PC-3 (cell line): Measurements from ENCODE around the gene PIP5K1C. TPM values are rescaled to one million over a fixed set of nuclear protein-coding genes. Genes with fewer than 3 reads are reported as not detected.
"Not testable (repeated sequence)": the region's sequence is repeated elsewhere in the genome, so short reads cannot be mapped to it uniquely, and the experiment has no call there.

ENCODE experiments used
- ATAC-seq: fragments of 200-7000 bp; cut with Tn5 transposase; 2 replicates; pipeline ENCODE4 v1.9.1; 2020; ENCODE audit warnings: mild to moderate bottlenecking, moderate library complexity
- BruUV-seq: library from RNA; stranded (reverse); fragments of 400-500 nt; replicated peaks from 2 replicates; lab custom pipeline; 2021; lab: Mats Ljungman, UMichigan
- CTCF ChIA-PET: fragments of 300-600 bp; sonication (Branson Sonifier 250); formaldehyde crosslinking; loops from one replicate; lab custom pipeline; 2022; ENCODE audit warnings: antibody characterized with exemption; lab: Charles Lee
- POLR2A ChIA-PET: fragments of 300-600 bp; sonication (Branson Sonifier 250); formaldehyde crosslinking; loops from one replicate; lab custom pipeline; 2022; ENCODE audit warnings: antibody characterized with exemption; ENCODE audit not compliant: unreplicated experiment; lab: Charles Lee
- DNase-seq: peaks from one replicate; pipeline ENCODE4 v3.0.0-alpha.2; 2015
- H2AFZ ChIP-seq: fragments of 300-600 bp; sonication (generic); 2 replicates; pipeline ENCODE4 v1.6.0; 2016; ENCODE audit warnings: antibody characterized with exemption, low read length
- H3F3A ChIP-seq: fragments of 300-600 bp; sonication (generic); one replicate; pipeline ENCODE4 v1.6.0; 2017; ENCODE audit warnings: antibody characterized with exemption, low read length, control low read depth, mild to moderate bottlenecking; ENCODE audit not compliant: unreplicated experiment
- H3K27ac ChIP-seq: fragments of 300-600 bp; sonication (generic); 2 replicates; pipeline ENCODE4 v1.5.1; 2016; ENCODE audit warnings: mild to moderate bottlenecking, low read length
- H3K27me3 ChIP-seq: fragments of 300-600 bp; sonication (generic); 2 replicates; pipeline ENCODE4 v1.6.1; 2016; ENCODE audit warnings: low read length, mixed read lengths
- H3K36me3 ChIP-seq: fragments of 300-600 bp; sonication (generic); 2 replicates; pipeline ENCODE4 v1.6.1; 2016; ENCODE audit warnings: low read depth, mixed run types, low read length, mixed read lengths
- H3K4me1 ChIP-seq: fragments of 300-600 bp; sonication (generic); 2 replicates; pipeline ENCODE4 v1.5.1; 2016; ENCODE audit warnings: low read length; ENCODE audit not compliant: insufficient read depth
- H3K4me2 ChIP-seq: fragments of 300-600 bp; sonication (generic); 2 replicates; pipeline ENCODE4 v1.6.0; 2016; ENCODE audit warnings: low read length
- H3K4me3 ChIP-seq: fragments of 300-600 bp; sonication (generic); 2 replicates; pipeline ENCODE4 v1.5.1; 2016; ENCODE audit warnings: mild to moderate bottlenecking, low read length, mixed read lengths
- H3K79me2 ChIP-seq: fragments of 300-600 bp; sonication (generic); 2 replicates; pipeline ENCODE4 v1.6.1; 2017; ENCODE audit warnings: low read length, mixed read lengths
- H3K9ac ChIP-seq: fragments of 300-600 bp; sonication (generic); 2 replicates; pipeline ENCODE4 v1.6.0; 2016; ENCODE audit warnings: mild to moderate bottlenecking, low read length
- H3K9me2 ChIP-seq: fragments of 300-600 bp; sonication (generic); replicated peaks from 2 replicates; pipeline ENCODE4 v1.6.1; 2016; ENCODE audit warnings: mixed run types, low read length, mixed read lengths
- H3K9me3 ChIP-seq: fragments of 300-600 bp; sonication (generic); 2 replicates; pipeline ENCODE4 v1.6.1; 2016; ENCODE audit warnings: low read length, mixed read lengths
- H4K20me1 ChIP-seq: fragments of 300-600 bp; sonication (generic); 2 replicates; pipeline ENCODE4 v1.6.1; 2016; ENCODE audit warnings: low read length, mixed read lengths
- EZH2 ChIP-seq: fragments of 300-600 bp; sonication (generic); IDR thresholded peaks from one replicate; pipeline ENCODE4 v1.6.1; 2017; ENCODE audit warnings: antibody characterized with exemption, mild to moderate bottlenecking, low read length; ENCODE audit not compliant: unreplicated experiment
- EZH2phosphoT487 ChIP-seq: fragments of 300-600 bp; sonication (generic); IDR thresholded peaks from 2 replicates; pipeline ENCODE4 v1.6.1; 2018; ENCODE audit warnings: mild to moderate bottlenecking, antibody characterized with exemption, low read length, borderline replicate concordance
- intact Hi-C: fragments of 100-400 bp; cut with micrococcal nuclease; formaldehyde crosslinking; loops from 2 replicates; pipeline ENCODE4 v1.9.0; 2023
- total RNA-seq: library from RNA; depleted of rRNA; stranded (reverse); fragments of >200 nt; gene quantifications from 2 replicates; pipeline ENCODE4 v1.2.3, GENCODE V29; 2014
- TF ChIP-seq, protein P1 (sequence below): fragments of 300-600 bp; sonication (generic); conservative IDR thresholded peaks from 2 replicates; pipeline ENCODE4 v1.5.1; 2017; ENCODE audit warnings: antibody characterized with exemption, low read depth, mild to moderate bottlenecking, low read length

Gene PIP5K1C
- total RNA-seq, 1 experiment from 2014 or later: 16.1 TPM

DNA sequence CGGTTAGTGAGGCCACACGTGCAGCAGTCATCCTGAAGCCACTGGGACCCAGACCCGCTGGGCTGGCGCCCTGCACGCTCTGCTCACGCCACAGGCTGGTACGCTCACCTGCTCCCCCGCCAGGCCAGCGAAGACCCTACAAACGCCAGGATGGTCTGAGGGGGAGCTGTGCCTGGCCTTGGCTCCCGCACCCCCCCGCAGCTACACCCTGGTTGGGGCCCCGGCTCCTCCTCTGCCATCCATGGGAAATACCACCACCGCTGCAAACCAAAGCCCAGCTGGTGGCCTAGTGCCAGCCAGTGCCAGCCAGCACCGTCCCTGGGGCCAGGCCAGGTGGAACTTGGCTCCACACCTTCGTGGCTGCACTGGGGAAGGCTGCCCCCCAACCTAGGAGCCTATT, 50.4 kb downstream of the PIP5K1C start:
- no peak overlapping the region for H2AFZ ChIP-seq
- no TSS peak for BruUV-seq
- ATAC-seq: no peak
- ChIA-PET POLR2A (no interaction called here), CTCF (no interaction called here)
- no peaks in the 10 kb centered on the region for H3K9me3 ChIP-seq
- H3K79me2 ChIP-seq: no peaks in the 10 kb centered on the region
- no peak overlapping the region for H3K4me3 ChIP-seq
- no peaks in the 10 kb centered on the region for H3K9me2 ChIP-seq
- no peaks in the 10 kb centered on the region for H3K36me3 ChIP-seq
- intact Hi-C loops: no loop called here
- no peak overlapping the region for H3K4me2 ChIP-seq
- H3K27ac ChIP-seq: no peak overlapping the region
- H3K4me1 ChIP-seq: no peaks in the 10 kb centered on the region
- H3K9ac ChIP-seq: no peak overlapping the region
- H3F3A ChIP-seq: no peaks in the 10 kb centered on the region
- no peaks in the 10 kb centered on the region for H4K20me1 ChIP-seq
- no peaks in the 10 kb centered on the region for H3K27me3 ChIP-seq
- DNase-seq: no peak
- no peak for TF ChIP-seq EZH2phosphoT487
- TF ChIP-seq, protein P1, sequence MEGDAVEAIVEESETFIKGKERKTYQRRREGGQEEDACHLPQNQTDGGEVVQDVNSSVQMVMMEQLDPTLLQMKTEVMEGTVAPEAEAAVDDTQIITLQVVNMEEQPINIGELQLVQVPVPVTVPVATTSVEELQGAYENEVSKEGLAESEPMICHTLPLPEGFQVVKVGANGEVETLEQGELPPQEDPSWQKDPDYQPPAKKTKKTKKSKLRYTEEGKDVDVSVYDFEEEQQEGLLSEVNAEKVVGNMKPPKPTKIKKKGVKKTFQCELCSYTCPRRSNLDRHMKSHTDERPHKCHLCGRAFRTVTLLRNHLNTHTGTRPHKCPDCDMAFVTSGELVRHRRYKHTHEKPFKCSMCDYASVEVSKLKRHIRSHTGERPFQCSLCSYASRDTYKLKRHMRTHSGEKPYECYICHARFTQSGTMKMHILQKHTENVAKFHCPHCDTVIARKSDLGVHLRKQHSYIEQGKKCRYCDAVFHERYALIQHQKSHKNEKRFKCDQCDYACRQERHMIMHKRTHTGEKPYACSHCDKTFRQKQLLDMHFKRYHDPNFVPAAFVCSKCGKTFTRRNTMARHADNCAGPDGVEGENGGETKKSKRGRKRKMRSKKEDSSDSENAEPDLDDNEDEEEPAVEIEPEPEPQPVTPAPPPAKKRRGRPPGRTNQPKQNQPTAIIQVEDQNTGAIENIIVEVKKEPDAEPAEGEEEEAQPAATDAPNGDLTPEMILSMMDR: no peak
- TF ChIP-seq EZH2: no peak

DNA sequence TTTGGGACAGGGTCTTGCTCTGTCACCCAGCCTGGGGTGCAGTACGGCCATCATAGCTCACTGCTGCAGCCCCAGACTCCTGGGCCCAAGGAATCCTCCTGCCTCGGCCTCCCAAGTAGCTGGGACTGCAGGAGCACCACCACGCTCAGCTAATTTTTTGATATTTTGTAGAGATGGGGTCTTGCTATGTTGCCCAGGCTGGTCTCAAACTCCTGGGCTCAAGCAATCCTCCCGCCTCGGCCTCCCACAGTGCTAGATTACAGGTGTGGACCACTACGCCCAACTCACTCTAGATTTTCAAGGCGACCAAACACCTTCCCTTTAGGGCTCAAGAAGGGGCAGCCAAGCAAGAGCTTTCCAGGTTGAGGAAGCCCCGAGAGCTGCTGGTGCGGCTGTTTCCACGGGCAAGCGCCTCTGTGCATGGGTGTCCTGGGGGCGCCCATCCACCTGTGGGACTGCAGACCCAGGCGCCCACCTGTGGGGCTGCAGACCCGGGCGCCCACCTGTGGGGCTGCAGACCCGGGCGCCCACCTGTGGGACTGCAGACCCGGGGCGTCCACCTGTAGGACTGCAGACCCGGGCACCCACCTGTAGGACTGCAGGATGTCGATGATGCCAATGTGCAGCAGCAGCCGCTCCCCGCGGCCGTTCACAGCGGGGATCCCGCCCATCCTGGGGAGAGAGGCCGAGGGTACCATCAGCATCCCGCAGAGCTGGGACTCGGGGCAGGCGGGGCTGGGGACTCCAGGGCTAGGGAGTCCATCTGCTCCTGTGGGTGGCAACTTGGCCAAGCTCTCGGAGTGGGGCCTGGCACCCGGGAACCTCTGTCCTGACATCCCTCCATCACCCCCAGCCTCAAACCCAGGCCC, 52.0 kb downstream of the PIP5K1C start:
- Histone ChIP-seq H3K36me3 (no peaks in the 10 kb centered on the region), H3F3A (no peaks in the 10 kb centered on the region), H3K4me3 (no peak overlapping the region), H3K79me2 (no peaks in the 10 kb centered on the region), H3K27ac (no peak overlapping the region), H3K27me3 (no peaks in the 10 kb centered on the region), H3K4me2 (no peak overlapping the region), H4K20me1 (no peaks in the 10 kb centered on the region), H3K9ac (no peak overlapping the region), H2AFZ (no peak overlapping the region), H3K9me3 (no peaks in the 10 kb centered on the region), H3K4me1 (no peaks in the 10 kb centered on the region), H3K9me2 (no peaks in the 10 kb centered on the region)
- no peak for ATAC-seq
- DNase-seq: no peak
- CTCF ChIA-PET: no interaction called here
- POLR2A ChIA-PET: interaction anchor here (0.6 kb wide), 1 partner anchor 12 kb away, joined by 3 read pairs; no protein-coding TSS in a partner anchor
- no peak for TF ChIP-seq EZH2
- TF ChIP-seq EZH2phosphoT487: no peak
- TF ChIP-seq, protein P1: no peak
- intact Hi-C loops: no loop called here
- BruUV-seq: no TSS peak

DNA sequence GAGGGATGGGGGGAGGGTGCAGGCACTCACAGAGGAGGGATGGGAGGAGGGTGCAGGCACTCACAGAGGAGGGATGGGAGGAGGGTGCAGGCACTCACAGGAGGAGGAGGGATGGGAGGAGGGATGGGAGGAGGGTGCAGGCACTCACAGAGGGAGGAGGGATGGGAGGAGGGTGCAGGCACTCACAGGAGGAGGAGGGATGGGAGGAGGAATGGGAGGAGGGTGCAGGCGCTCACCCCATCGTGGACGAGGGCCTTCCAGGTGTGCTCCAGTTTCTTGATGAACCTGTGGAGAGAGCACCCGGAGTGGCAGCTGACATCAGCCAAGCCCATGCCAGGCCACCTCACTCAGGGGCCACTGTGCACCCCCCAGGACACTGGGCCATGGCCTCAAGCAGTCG, 53.2 kb downstream of the PIP5K1C start:
- BruUV-seq, POLR2A ChIA-PET, DNase-seq: not testable (repeated sequence)

More for the DNA sequence above, 53.2 kb downstream of the PIP5K1C start:
- H3K27me3 ChIP-seq, intact Hi-C loops, H3K4me3 ChIP-seq, H3K4me1 ChIP-seq, ATAC-seq, H3K9me2 ChIP-seq, H3K4me2 ChIP-seq, H3F3A ChIP-seq, H3K9ac ChIP-seq, CTCF ChIA-PET, H2AFZ ChIP-seq, H3K79me2 ChIP-seq, H3K36me3 ChIP-seq, H3K27ac ChIP-seq, H4K20me1 ChIP-seq, H3K9me3 ChIP-seq: not testable (repeated sequence)
